Measurements from ENCODE around the gene SMIM32.

GRCh38 chr5:136242136-136242535 lies 49.2 kb upstream of the SMIM32 start:
- no peak for TF ChIP-seq EP300 (IDR thresholded peaks at IDR 0.05; ENCODE audit: low read depth)
- TF ChIP-seq POLR2AphosphoS5 (IDR thresholded peaks at IDR 0.05) = no peak
- TF ChIP-seq CTCF (IDR thresholded peaks at IDR 0.05) = no peak
- TF ChIP-seq POLR2A (IDR thresholded peaks at IDR 0.05) = no peak
